Measurements from ENCODE around the gene MXD3.

- TF ChIP-seq, protein P1, sequence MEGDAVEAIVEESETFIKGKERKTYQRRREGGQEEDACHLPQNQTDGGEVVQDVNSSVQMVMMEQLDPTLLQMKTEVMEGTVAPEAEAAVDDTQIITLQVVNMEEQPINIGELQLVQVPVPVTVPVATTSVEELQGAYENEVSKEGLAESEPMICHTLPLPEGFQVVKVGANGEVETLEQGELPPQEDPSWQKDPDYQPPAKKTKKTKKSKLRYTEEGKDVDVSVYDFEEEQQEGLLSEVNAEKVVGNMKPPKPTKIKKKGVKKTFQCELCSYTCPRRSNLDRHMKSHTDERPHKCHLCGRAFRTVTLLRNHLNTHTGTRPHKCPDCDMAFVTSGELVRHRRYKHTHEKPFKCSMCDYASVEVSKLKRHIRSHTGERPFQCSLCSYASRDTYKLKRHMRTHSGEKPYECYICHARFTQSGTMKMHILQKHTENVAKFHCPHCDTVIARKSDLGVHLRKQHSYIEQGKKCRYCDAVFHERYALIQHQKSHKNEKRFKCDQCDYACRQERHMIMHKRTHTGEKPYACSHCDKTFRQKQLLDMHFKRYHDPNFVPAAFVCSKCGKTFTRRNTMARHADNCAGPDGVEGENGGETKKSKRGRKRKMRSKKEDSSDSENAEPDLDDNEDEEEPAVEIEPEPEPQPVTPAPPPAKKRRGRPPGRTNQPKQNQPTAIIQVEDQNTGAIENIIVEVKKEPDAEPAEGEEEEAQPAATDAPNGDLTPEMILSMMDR (IDR thresholded peaks at IDR 0.05), result no peak
- TF ChIP-seq POLR2A (IDR thresholded peaks at IDR 0.05), result no peak
Measured at GRCh38 chr5:177269976-177270375, 41.7 kb downstream of the MXD3 start.

All from breast epithelium (tissue), 3 donors.